H1 (cell line): ENCODE results near the gene SRCIN1. TPM values are rescaled to one million over a fixed set of nuclear protein-coding genes. Genes with fewer than 3 reads are reported as not detected.

ENCODE experiments used
- CTCF ChIA-PET: fragments of 300-600 bp; sonication (Branson Sonifier 250); formaldehyde crosslinking; loops from one replicate; lab custom pipeline; 2021; ENCODE audit not compliant: partially characterized antibody; lab: Charles Lee
- POLR2A ChIA-PET: fragments of 300-600 bp; sonication (Branson Sonifier 250); formaldehyde crosslinking; loops from one replicate; lab custom pipeline; 2021; ENCODE audit warnings: inconsistent platforms; ENCODE audit not compliant: partially characterized antibody; lab: Charles Lee
- DNase-seq, 2 experiments: peaks; one replicate each; pipeline versions ENCODE4 v3.0.0 to v3.0.0-alpha.2; 2010 to 2022; ENCODE audit warnings: low spot score in 2 of 2, low read depth in 1 of 2, mixed read lengths in 1 of 2
- FAIRE-seq: peaks from 2 replicates; lab custom pipeline; 2011; peaks lifted over from hg19 to GRCh38; lab: Jason Lieb, UNC
- H2AFZ ChIP-seq: 2 replicates; pipeline ENCODE4 v1.8.1; 2012; ENCODE audit warnings: low read length, inconsistent platforms
- H2AK5ac ChIP-seq: 2 replicates; pipeline ENCODE4 v1.6.1; 2013; ENCODE audit warnings: low read depth, low read length
- H2BK120ac ChIP-seq: replicated peaks from 2 replicates; pipeline ENCODE3; 2013; ENCODE audit warnings: low read depth, low read length, inconsistent platforms
- H2BK12ac ChIP-seq: 2 replicates; pipeline ENCODE4 v1.6.1; 2013; ENCODE audit warnings: low read depth, low read length
- H2BK15ac ChIP-seq: 2 replicates; pipeline ENCODE4 v1.6.1; 2013; ENCODE audit warnings: low read length
- H2BK20ac ChIP-seq: 2 replicates; pipeline ENCODE4 v1.6.1; 2013; ENCODE audit warnings: low read length
- H2BK5ac ChIP-seq: 2 replicates; pipeline ENCODE4 v1.6.1; 2013; ENCODE audit warnings: low read depth, low read length
- H3K14ac ChIP-seq: 2 replicates; pipeline ENCODE4 v1.6.1; 2013; ENCODE audit warnings: inconsistent platforms; ENCODE audit not compliant: insufficient read length
- H3K18ac ChIP-seq: 2 replicates; pipeline ENCODE4 v1.6.1; 2013; ENCODE audit warnings: low read length; ENCODE audit errors: extremely low read depth
- H3K23ac ChIP-seq: 2 replicates; pipeline ENCODE4 v1.6.1; 2013; ENCODE audit warnings: inconsistent platforms; ENCODE audit not compliant: insufficient read length
- H3K23me2 ChIP-seq: 2 replicates; pipeline ENCODE4 v1.6.1; 2013; ENCODE audit warnings: low read depth, low read length
- H3K27ac ChIP-seq: 2 replicates; pipeline ENCODE4 v1.6.1; 2011; ENCODE audit warnings: low read depth, low read length, inconsistent platforms
- H3K27me3 ChIP-seq, 4 experiments: replicated peaks in 1 of 4; 1 replicate in 1 of 4; 2 replicates in 3 of 4; pipeline versions ENCODE4 v1.6.1 to v1.8.1; 2011 to 2013; ENCODE audit warnings: low read length in 3 of 4, mild to moderate bottlenecking in 3 of 4, inconsistent platforms in 2 of 4, mixed read lengths in 2 of 4, moderate library complexity in 1 of 4; ENCODE audit not compliant: control insufficient read depth in 3 of 4, insufficient read depth in 3 of 4; ENCODE audit errors: extremely low read depth in 1 of 4
- H3K36me3 ChIP-seq, 4 experiments: 2 replicates each; pipeline versions ENCODE4 v1.6.1 to v1.8.1; 2011 to 2013; ENCODE audit warnings: mild to moderate bottlenecking in 4 of 4, low read length in 3 of 4, moderate library complexity in 2 of 4, control low read depth in 1 of 4, inconsistent platforms in 1 of 4; ENCODE audit not compliant: insufficient read depth in 4 of 4, control insufficient read depth in 2 of 4
- H3K4ac ChIP-seq: replicated peaks from 2 replicates; pipeline ENCODE3; 2013; ENCODE audit warnings: low read length, low read depth, mixed read lengths, inconsistent platforms; ENCODE audit not compliant: insufficient read length
- H3K4me1 ChIP-seq, 4 experiments: replicated peaks in 1 of 4; 1 replicate in 1 of 4; 2 replicates in 3 of 4; pipeline versions ENCODE4 v1.6.1 to v1.8.1; 2011 to 2013; ENCODE audit warnings: low read length in 3 of 4, inconsistent platforms in 2 of 4, mixed read lengths in 1 of 4; ENCODE audit not compliant: insufficient read depth in 4 of 4, control insufficient read depth in 3 of 4
- H3K4me2 ChIP-seq, 2 experiments: 2 replicates each; pipeline versions ENCODE4 v1.6.1 to v1.8.1; 2011 to 2013; ENCODE audit warnings: low read depth in 2 of 2, low read length in 2 of 2, control low read depth in 1 of 2, inconsistent platforms in 1 of 2, mild to moderate bottlenecking in 1 of 2; ENCODE audit not compliant: insufficient read depth in 1 of 2
- H3K4me3 ChIP-seq, 4 experiments: fragments of 200-600, 300-600 bp in 1 of 4; sonication (generic), shearing (Covaris generic), sonication (Bioruptor Twin) in 1 of 4; 2 replicates each; pipeline versions ENCODE4 v1.5.1 to v1.8.1; 2011 to 2016; ENCODE audit warnings: low read length in 4 of 4, low read depth in 3 of 4, control low read depth in 2 of 4, inconsistent platforms in 2 of 4, mild to moderate bottlenecking in 2 of 4, mixed read lengths in 1 of 4, moderate library complexity in 1 of 4; ENCODE audit not compliant: insufficient read depth in 2 of 4; ENCODE audit errors: extremely low read depth in 1 of 4
- H3K56ac ChIP-seq: replicated peaks from 2 replicates; pipeline ENCODE3; 2013; ENCODE audit warnings: low read depth, mild to moderate bottlenecking, mixed read lengths, low read length, inconsistent platforms; ENCODE audit not compliant: insufficient read length
- H3K79me1 ChIP-seq: 2 replicates; pipeline ENCODE4 v1.6.1; 2013; ENCODE audit warnings: low read depth, low read length, control low read depth
- H3K79me2 ChIP-seq, 2 experiments: 2 replicates each; pipeline versions ENCODE4 v1.6.1 to v1.8.1; 2012 to 2013; ENCODE audit warnings: low read length in 2 of 2, mild to moderate bottlenecking in 2 of 2, inconsistent platforms in 1 of 2; ENCODE audit not compliant: insufficient read depth in 2 of 2, control insufficient read depth in 1 of 2
- H3K9ac ChIP-seq, 4 experiments: replicated peaks in 1 of 4; 1 replicate in 1 of 4; 2 replicates in 3 of 4; pipeline versions ENCODE4 v1.6.1 to v1.8.1; 2011 to 2013; ENCODE audit warnings: low read depth in 3 of 4, low read length in 3 of 4, control low read depth in 2 of 4, mild to moderate bottlenecking in 2 of 4, moderate library complexity in 2 of 4, inconsistent platforms in 1 of 4; ENCODE audit errors: extremely low read depth in 1 of 4
- H3K9me3 ChIP-seq, 2 experiments: 2 replicates each; pipeline versions ENCODE4 v1.6.1 to v1.8.1; 2012 to 2013; ENCODE audit warnings: mild to moderate bottlenecking in 2 of 2, moderate library complexity in 2 of 2, control low read depth in 1 of 2, inconsistent platforms in 1 of 2, low read depth in 1 of 2, low read length in 1 of 2, mixed read lengths in 1 of 2; ENCODE audit not compliant: insufficient read depth in 2 of 2
- H4K20me1 ChIP-seq, 2 experiments: replicated peaks in 1 of 2; 2 replicates each; pipeline versions ENCODE3 to v1.8.1; 2011 to 2013; ENCODE audit warnings: inconsistent platforms in 2 of 2, low read length in 2 of 2, mild to moderate bottlenecking in 1 of 2; ENCODE audit not compliant: insufficient read depth in 2 of 2, control insufficient read depth in 1 of 2
- H4K5ac ChIP-seq: 2 replicates; pipeline ENCODE4 v1.6.1; 2013; ENCODE audit warnings: low read length, low read depth, mixed read lengths, inconsistent platforms; ENCODE audit not compliant: insufficient read length
- H4K8ac ChIP-seq: 2 replicates; pipeline ENCODE4 v1.8.0; 2013; ENCODE audit warnings: mild to moderate bottlenecking, moderate library complexity, low read length, inconsistent platforms; ENCODE audit not compliant: insufficient read depth; ENCODE audit errors: extremely low read depth
- H4K91ac ChIP-seq: replicated peaks from 2 replicates; pipeline ENCODE3; 2013; ENCODE audit warnings: low read length, mixed read lengths, inconsistent platforms; ENCODE audit not compliant: insufficient read length
- BACH1 ChIP-seq: IDR thresholded peaks from 2 replicates; pipeline ENCODE4 v1.6.1; 2012; ENCODE audit warnings: low read length, improper control_type of control experiment
- E2F6 ChIP-seq: IDR thresholded peaks from 2 replicates; pipeline ENCODE4 v1.6.1; 2012; ENCODE audit warnings: inconsistent platforms
- POLR2A ChIP-seq, 2 experiments: IDR thresholded peaks; 1 replicate in 1 of 2; 2 replicates in 1 of 2; pipeline ENCODE4 v1.6.1; 2011; ENCODE audit warnings: low read depth in 2 of 2, low read length in 2 of 2, mild to moderate bottlenecking in 2 of 2; ENCODE audit errors: control extremely low read depth in 1 of 2
- POLR2AphosphoS5 ChIP-seq: IDR thresholded peaks from 2 replicates; pipeline ENCODE4 v1.6.1; 2011; ENCODE audit warnings: low read depth, low read length
- WGBS, 2 experiments: shearing (Covaris generic) in 1 of 2; methylation state at CpG; one replicate each; pipeline versions ENCODE4 v1.1.6 to v1.1.7; 2013 to 2015; ENCODE audit warnings: low lambda C conversion rate in 2 of 2, mixed read lengths in 2 of 2, inconsistent platforms in 1 of 2, low coverage in 1 of 2, missing lambda C conversion rate in 1 of 2; ENCODE audit not compliant: insufficient replicate concordance in 2 of 2, insufficient coverage in 1 of 2, insufficient read length in 1 of 2; ENCODE audit errors: extremely low coverage in 1 of 2, missing lambda C conversion rate in 1 of 2; 5-methylcytosine and 5-hydroxymethylcytosine counted together
- polyA plus RNA-seq, 7 experiments: library from polyadenylated mRNA; depleted of rRNA in 3 of 7; stranded (reverse) in 5 of 7; unstranded in 2 of 7; fragments of >200 nt in 5 of 7; fragments of 200-250 nt in 2 of 7; gene quantifications; 1 replicate in 5 of 7; 2 replicates in 1 of 7; 4 replicates in 1 of 7; pipeline versions ENCODE4 v1.2.1 to v1.2.3, GENCODE V29; 2011 to 2013; ENCODE audit warnings: missing spikeins in 2 of 7, mixed read lengths in 2 of 7
- total RNA-seq: library from RNA; stranded (reverse); fragmentation: NEBNext Ultra II Directional; extraction: Animal tissue kit (Norgen Biotek cat#: 25700); gene quantifications from 2 replicates; pipeline ENCODE4 v1.2.1, GENCODE V29; 2021

SRCIN1 gene
- total and polyA plus RNA-seq, 2 of the 8 experiments (the other 6 are each of a cell fraction or from before 2014, with no cell fraction given), result 2.8 to 3.8 TPM

GRCh38 chr17:38512473-38513058, 93.2 kb downstream of the SRCIN1 start:
- ChIA-PET POLR2A (interaction anchor here (0.8 to 2.1 kb wide), 6 partner anchors 22 to 157 kb away, joined by 3 to 6 read pairs (median 4); no protein-coding TSS in a partner anchor), CTCF (interaction anchor here (0.6 to 14.4 kb wide), 14 partner anchors 8 to 1035 kb away, joined by 3 to 190 read pairs (median 4); no protein-coding TSS in a partner anchor)
- no peak overlapping the region for H2BK15ac ChIP-seq
- H3K18ac ChIP-seq, result no peak overlapping the region
- H4K5ac ChIP-seq, result no peak overlapping the region
- no peak overlapping the region for H2BK5ac ChIP-seq
- WGBS, 2 experiments, result 83% methylated on average over 12 of the region's 13 CpGs; no CpG with 5 or more reads in 1 of the 2 experiments
- no peak overlapping the region for H3K9ac ChIP-seq
- no peaks in the 10 kb centered on the region for H3K79me1 ChIP-seq
- H2BK20ac ChIP-seq, result no peak overlapping the region
- H3K4me2 ChIP-seq, result no peak overlapping the region; a peak in 1 of 4 replicates
- peaks cover 19% of the 10 kb centered on the region for H3K23me2 ChIP-seq
- no peak overlapping the region for H2AFZ ChIP-seq
- H3K4ac ChIP-seq, result no peak overlapping the region
- no peak overlapping the region for H2AK5ac ChIP-seq
- H2BK12ac ChIP-seq, result no peak overlapping the region
- no peak overlapping the region for H3K4me3 ChIP-seq
- no peak overlapping the region for H3K56ac ChIP-seq
- H4K8ac ChIP-seq, result no peak overlapping the region
- FAIRE-seq (no peak), DNase-seq (no peak)
- H3K27ac ChIP-seq, result no peak overlapping the region
- no peaks in the 10 kb centered on the region for H3K79me2 ChIP-seq
- H3K9me3 ChIP-seq, result no peaks in the 10 kb centered on the region
- no peak overlapping the region for H3K14ac ChIP-seq
- H3K23ac ChIP-seq, result no peak overlapping the region
- H4K91ac ChIP-seq, result no peak overlapping the region
- no peak for TF ChIP-seq BACH1
- TF ChIP-seq POLR2AphosphoS5, result peak; percentile 70
- no peak for TF ChIP-seq E2F6
- peak in 1 of 2 experiments; percentile 40; a peak in 1 of 3 replicates for TF ChIP-seq POLR2A (IDR thresholded peaks at IDR 0.05; ENCODE audit: control extremely low read depth in 1 of 2, low read depth in 2 of 2, low read length in 2 of 2)
- H3K4me1 ChIP-seq, result peaks cover 4 to 25% (median 21%) of the 10 kb centered on the region in 4 experiments
- no peak overlapping the region for H2BK120ac ChIP-seq
- H3K36me3 ChIP-seq, result no peaks in the 10 kb centered on the region
- peaks cover 0 to 3% of the 10 kb centered on the region in 2 experiments for H4K20me1 ChIP-seq
- H3K27me3 ChIP-seq, result peaks cover 0 to 24% (median 11%) of the 10 kb centered on the region in 4 experiments; a peak in 4 of 7 replicates
